Endothelial cell of umbilical vein (primary cell): Measurements from ENCODE around the gene DNAH3. TPM values are rescaled to one million over a fixed set of nuclear protein-coding genes. Genes with fewer than 3 reads are reported as not detected.
A peak's percentile ranks its signal among the peaks of the same experiment; 100 is the strongest.

Experiments used
- BruUV-seq: library from RNA; stranded (reverse); fragments of 400-500 nt; replicated peaks from 2 replicates; lab custom pipeline; 2021; lab: Mats Ljungman, UMichigan
- CTCF ChIA-PET: fragments of 300-600, 350-600 bp; sonication (Branson Sonifier 250); formaldehyde crosslinking; loops from one replicate; lab custom pipeline; 2021; ENCODE audit warnings: antibody characterized with exemption, inconsistent platforms; lab: Charles Lee
- POLR2A ChIA-PET: fragments of 300-600, 350-600 bp; sonication (Branson Sonifier 250); formaldehyde crosslinking; loops from one replicate; lab custom pipeline; 2021; ENCODE audit warnings: antibody characterized with exemption, inconsistent platforms; lab: Charles Lee
- DNase-seq: peaks from one replicate; pipeline ENCODE4 v3.0.0-alpha.2; 2011; ENCODE audit warnings: low read depth, low spot score
- FAIRE-seq: peaks from 2 replicates; lab custom pipeline; 2011; peaks lifted over from hg19 to GRCh38; lab: Jason Lieb, UNC
- H2AFZ ChIP-seq: 2 replicates; pipeline ENCODE4 v1.6.0; 2012; ENCODE audit warnings: low read depth, low read length, control low read depth, inconsistent platforms
- H3K27ac ChIP-seq: 2 replicates; pipeline ENCODE4 v1.5.1; 2011; ENCODE audit warnings: low read depth, mild to moderate bottlenecking, control low read depth, low read length, moderate library complexity; ENCODE audit not compliant: insufficient read depth
- H3K27me3 ChIP-seq, 2 experiments: 2 replicates each; pipeline versions ENCODE4 v1.6.0 to v1.6.1; 2011; ENCODE audit warnings: low read length in 2 of 2, mixed read lengths in 1 of 2; ENCODE audit not compliant: control insufficient read depth in 2 of 2, insufficient read depth in 2 of 2
- H3K36me3 ChIP-seq, 2 experiments: 2 replicates in 1 of 2; 3 replicates in 1 of 2; pipeline ENCODE4 v1.5.1; 2011; ENCODE audit warnings: low read length in 2 of 2, mild to moderate bottlenecking in 1 of 2, moderate library complexity in 1 of 2; ENCODE audit not compliant: control insufficient read depth in 2 of 2, insufficient read depth in 2 of 2; ENCODE audit errors: extremely low read depth in 1 of 2
- H3K4me1 ChIP-seq: 3 replicates; pipeline ENCODE4 v1.5.1; 2011; ENCODE audit warnings: mild to moderate bottlenecking, low read length; ENCODE audit not compliant: control insufficient read depth, insufficient read depth; ENCODE audit errors: extremely low read depth
- H3K4me2 ChIP-seq: 2 replicates; pipeline ENCODE4 v1.6.1; 2011; ENCODE audit warnings: low read length, control low read depth, mixed read lengths; ENCODE audit not compliant: insufficient read depth
- H3K4me3 ChIP-seq, 3 experiments: fragments of 200-600 bp in 1 of 3; sonication (generic), shearing (Covaris generic) in 1 of 3; replicated peaks in 1 of 3; 2 replicates each; pipeline ENCODE4 v1.5.1; 2011 to 2016; ENCODE audit warnings: control low read depth in 3 of 3, low read length in 3 of 3, mild to moderate bottlenecking in 2 of 3, inconsistent platforms in 1 of 3, low read depth in 1 of 3, moderate library complexity in 1 of 3; ENCODE audit not compliant: insufficient read depth in 1 of 3
- H3K79me2 ChIP-seq: 2 replicates; pipeline ENCODE4 v1.6.0; 2012; ENCODE audit warnings: low read length, inconsistent platforms; ENCODE audit not compliant: control insufficient read depth, insufficient read depth
- H3K9ac ChIP-seq: replicated peaks from 2 replicates; pipeline ENCODE3; 2011; ENCODE audit warnings: low read length, control low read depth; ENCODE audit not compliant: insufficient read depth; ENCODE audit errors: extremely low read depth
- H3K9me1 ChIP-seq: replicated peaks from 3 replicates; pipeline ENCODE4 v1.6.0; 2011; ENCODE audit warnings: mild to moderate bottlenecking, low read length; ENCODE audit not compliant: control insufficient read depth, insufficient read depth; ENCODE audit errors: extremely low read depth
- H3K9me3 ChIP-seq: replicated peaks from 2 replicates; pipeline ENCODE4 v1.5.1; 2012; ENCODE audit warnings: low read length, inconsistent platforms; ENCODE audit not compliant: control insufficient read depth, insufficient read depth
- H4K20me1 ChIP-seq: replicated peaks from 2 replicates; pipeline ENCODE3; 2011; ENCODE audit warnings: mild to moderate bottlenecking, low read length; ENCODE audit not compliant: control insufficient read depth, insufficient read depth; ENCODE audit errors: extremely low read depth
- CTCF ChIP-seq, 2 donors: IDR thresholded peaks; 1 replicate in 1 of 2; 2 replicates in 1 of 2; pipeline ENCODE4 v1.5.1; 2011; ENCODE audit warnings: low read length in 2 of 2, mild to moderate bottlenecking in 2 of 2, moderate library complexity in 2 of 2, control low read depth in 1 of 2, inconsistent platforms in 1 of 2, low read depth in 1 of 2; ENCODE audit not compliant: insufficient read depth in 1 of 2; ENCODE audit errors: extremely low read depth in 1 of 2
- MAX ChIP-seq: IDR thresholded peaks from 2 replicates; pipeline ENCODE4 v1.6.1; 2011; ENCODE audit not compliant: insufficient read depth, insufficient read length
- POLR2A ChIP-seq: IDR thresholded peaks from 2 replicates; pipeline ENCODE4 v1.6.1; 2012; ENCODE audit warnings: low read depth, mild to moderate bottlenecking, control low read depth, low read length
- dilution Hi-C: fragments of 300-500 bp; cut with MboI; formaldehyde crosslinking; loops from one replicate; pipeline ENCODE4 v1.15.0; 2019; ENCODE audit warnings: low sequenced_read_pairs; ENCODE audit not compliant: extremely low pct_ligation_motif_present
- intact Hi-C: fragments of 100-400 bp; cut with micrococcal nuclease; formaldehyde crosslinking; loops from one replicate; pipeline ENCODE4 v1.10.0; 2022
- polyA plus RNA-seq, 4 experiments: library from polyadenylated mRNA; depleted of rRNA in 3 of 4; stranded (reverse) in 3 of 4; unstranded in 1 of 4; fragments of >200 nt; gene quantifications; 2 replicates each; pipeline versions ENCODE4 v1.2.1 to v1.2.3, GENCODE V29; 2011 to 2012; ENCODE audit warnings: missing spikeins in 1 of 4
- total RNA-seq: library from RNA; stranded (reverse); gene quantifications from 2 replicates; pipeline ENCODE4 v1.2.3, GENCODE V29; 2021

DNAH3 gene
- total and polyA plus RNA-seq, 2 donors (not counting 3 experiments of a cell fraction or from before 2014, with no cell fraction given) = not detected

- dilution Hi-C loops = no loop called here
- H3K4me2 ChIP-seq = peak overlapping the region; percentile 92
- no peak for TF ChIP-seq MAX
- peak; percentile 37 for TF ChIP-seq POLR2A
- no TSS peak for BruUV-seq
- H3K9ac ChIP-seq = peak overlapping the region; percentile 94
- peak overlapping the region; percentile 81 for H3K27ac ChIP-seq
- POLR2A ChIA-PET = interaction anchor here (1.1 kb wide), 1 partner anchor 44 kb away, joined by 3 read pairs; no protein-coding TSS in a partner anchor
- no peaks in the 10 kb centered on the region for H3K27me3 ChIP-seq
- no peak overlapping the region for H2AFZ ChIP-seq
- H3K9me3 ChIP-seq = no peaks in the 10 kb centered on the region
- FAIRE-seq = no peak
- H3K36me3 ChIP-seq = peaks cover 7 to 23% of the 10 kb centered on the region in 2 experiments
- peaks cover 88% of the 10 kb centered on the region for H3K79me2 ChIP-seq
- H4K20me1 ChIP-seq = no peaks in the 10 kb centered on the region
- no peaks in the 10 kb centered on the region for H3K9me1 ChIP-seq
- DNase-seq = no peak
- peak overlapping the region in 2 of 3 experiments; percentile 83 to 96 for H3K4me3 ChIP-seq
- intact Hi-C loops = no loop called here
- CTCF ChIA-PET = interaction anchor here (0.9 to 3.6 kb wide), 6 partner anchors 11 to 261 kb away, joined by 3 to 33 read pairs (median 4); no protein-coding TSS in a partner anchor
- peaks cover 35% of the 10 kb centered on the region for H3K4me1 ChIP-seq
Observed at GRCh38 chr16:20897922-20898321, 252.7 kb downstream of the DNAH3 start.

- H2AFZ ChIP-seq = no peak overlapping the region
- no peaks in the 10 kb centered on the region for H3K9me1 ChIP-seq
- no TSS peak for BruUV-seq
- no peaks in the 10 kb centered on the region for H3K27me3 ChIP-seq
- ChIA-PET CTCF (interaction anchor here (1.1 to 3.6 kb wide), 5 partner anchors 10 to 262 kb away, joined by 3 to 33 read pairs (median 5); no protein-coding TSS in a partner anchor), POLR2A (interaction anchor here (1.1 kb wide), 1 partner anchor 44 kb away, joined by 3 read pairs; no protein-coding TSS in a partner anchor)
- H3K4me1 ChIP-seq = peaks cover 30% of the 10 kb centered on the region
- no peak overlapping the region for H3K9ac ChIP-seq
- no peaks in the 10 kb centered on the region for H4K20me1 ChIP-seq
- FAIRE-seq (no peak), DNase-seq (no peak)
- H3K36me3 ChIP-seq = peaks cover 7 to 25% of the 10 kb centered on the region in 2 experiments
- H3K9me3 ChIP-seq = no peaks in the 10 kb centered on the region
- peak overlapping the region in 2 of 3 experiments; percentile 83 to 96 for H3K4me3 ChIP-seq
- TF ChIP-seq CTCF (IDR thresholded peaks at IDR 0.05; ENCODE audit: extremely low read depth in 1 of 2, insufficient read depth in 1 of 2, low read depth in 1 of 2, low read length in 2 of 2) = no peak
- peak; percentile 52 for TF ChIP-seq POLR2A
- peak overlapping the region; percentile 92 for H3K4me2 ChIP-seq
- dilution Hi-C loops (no loop called here), intact Hi-C loops (no loop called here)
- H3K27ac ChIP-seq = no peak overlapping the region
- peaks cover 89% of the 10 kb centered on the region for H3K79me2 ChIP-seq
Observed at GRCh38 chr16:20897253-20897897, 253.3 kb downstream of the DNAH3 start.
